HG03196 (cell line): ENCODE measurements around the gene RPL23.
A peak's percentile ranks its signal among the peaks of the same experiment; 100 is the strongest.

Experiments used
- ATAC-seq: cut with Tn5 transposase; IDR thresholded peaks from one replicate; pipeline ENCODE4 v1.9.1; 2021; ENCODE audit not compliant: unreplicated experiment

Gene RPL23

DNA sequence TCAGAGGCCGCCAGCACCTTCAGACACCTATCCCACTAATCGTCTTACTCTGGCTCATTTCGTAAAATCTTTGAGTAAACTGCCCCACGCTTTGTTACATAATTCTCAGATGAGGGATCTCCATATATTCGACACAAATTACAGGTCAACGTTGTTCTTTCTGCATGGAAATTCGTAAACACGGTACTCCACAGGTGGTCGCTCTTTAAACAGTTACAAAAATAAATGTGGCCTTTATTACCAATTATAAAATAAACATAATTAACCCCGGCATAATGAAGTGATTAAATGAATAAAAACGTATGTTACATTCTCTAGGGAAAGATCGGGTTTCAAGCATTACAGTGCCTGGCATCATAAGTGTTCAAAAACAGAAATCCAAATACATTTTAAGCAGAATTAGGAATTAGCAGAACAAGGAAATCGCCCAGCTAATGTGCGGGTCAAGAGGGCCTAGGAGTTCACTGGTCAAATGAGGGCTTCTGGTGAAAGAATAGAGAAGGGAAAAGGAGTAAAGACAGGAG is 53.2 kb downstream of the RPL23 start:
- ATAC-seq, result no peak

DNA sequence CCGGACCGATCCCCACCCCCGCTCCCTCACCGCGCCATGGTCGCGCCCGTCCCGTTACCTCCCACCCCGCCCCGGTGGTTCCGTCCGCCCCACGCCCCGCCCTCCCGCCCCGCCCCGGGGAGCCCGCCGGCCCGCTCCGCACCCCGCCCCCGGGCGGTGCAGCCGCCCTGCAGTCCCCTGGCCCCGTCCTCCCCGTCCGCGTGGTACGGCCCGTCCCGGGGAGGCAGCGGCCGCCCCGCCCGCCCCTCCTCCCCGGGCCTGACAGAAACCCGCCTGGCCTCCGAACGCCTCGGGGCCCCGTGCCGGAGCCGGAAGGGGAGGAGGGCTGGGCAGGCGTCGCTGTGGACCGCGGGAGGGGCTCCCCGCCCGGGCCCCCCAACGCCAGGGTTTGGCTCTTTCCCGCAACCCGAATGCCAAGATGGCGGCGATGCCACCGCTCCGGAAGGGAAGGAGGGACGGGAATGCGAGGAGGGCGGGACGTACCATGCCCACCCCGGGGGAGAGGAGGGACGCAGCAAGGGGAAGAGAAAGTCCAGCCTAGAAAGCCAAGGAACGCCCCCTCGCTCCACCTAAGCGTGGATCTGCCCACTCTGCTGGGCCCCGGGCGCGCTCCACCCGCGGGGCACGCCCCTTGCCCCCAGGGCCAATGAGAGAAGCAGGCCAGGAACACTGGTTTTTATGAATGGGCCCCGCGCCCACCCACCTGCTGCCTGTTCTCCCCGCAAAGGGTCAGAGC is 53.9 kb downstream of the RPL23 start, which contains the start of gene PIP4K2B:
Gene PIP4K2B, minus strand, starts transcription at position 56 of the 736 bp plus-strand sequence. CDS start 132 bp downstream, outside the sequence.
- peak; percentile 77 for ATAC-seq

DNA sequence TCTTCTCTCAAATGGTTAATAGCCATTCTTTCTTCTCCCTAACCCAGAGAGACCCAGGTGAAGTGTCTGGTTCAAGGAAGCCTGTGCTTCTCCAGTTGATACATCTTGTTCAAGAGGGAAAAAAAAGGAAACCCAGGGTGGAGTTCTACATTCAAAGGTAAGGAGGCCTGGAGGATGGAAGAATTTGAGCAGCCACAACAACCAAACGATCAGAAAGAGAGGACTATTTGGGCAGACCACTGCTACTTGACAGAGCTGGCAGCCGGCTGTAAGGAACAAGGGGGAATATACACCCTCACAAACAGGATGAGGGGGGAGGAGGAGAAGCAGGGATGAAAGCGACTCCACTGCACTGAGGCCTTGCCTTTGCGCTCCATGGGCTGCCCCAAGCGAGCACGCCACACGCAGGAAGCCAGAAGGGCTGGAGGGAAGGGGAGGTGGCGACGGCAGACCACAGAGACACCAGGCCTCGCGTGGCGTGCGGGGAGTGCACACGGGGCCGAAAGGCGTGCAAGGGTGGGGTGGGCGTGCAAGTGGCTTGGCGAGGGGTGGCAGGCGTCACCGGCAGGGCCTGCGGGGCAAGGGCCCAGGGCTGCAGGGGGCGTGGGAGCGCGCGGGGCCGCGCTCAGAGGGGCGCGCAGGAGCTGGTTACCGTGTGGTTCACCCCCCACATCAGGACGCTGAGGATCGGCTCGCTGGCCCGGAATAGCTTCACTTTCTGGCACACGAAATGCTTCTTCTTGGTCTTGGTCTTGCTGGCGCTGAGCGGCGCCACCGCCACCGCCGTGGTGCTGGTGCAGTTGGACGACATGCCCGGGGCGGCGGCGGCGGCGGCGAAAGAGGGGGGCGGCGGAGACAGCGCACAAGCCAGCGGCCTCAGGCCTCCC is 54.7 kb downstream of the RPL23 start:
- ATAC-seq, result peak; percentile 16
